NCI-H748 (cell line): ENCODE results near the gene PLG.
"Not testable (repeated sequence)": the region's sequence is repeated elsewhere in the genome, so short reads cannot be mapped to it uniquely, and the experiment has no call there.

Experiments
- DNase-seq: peaks from one replicate; lab custom pipeline; 2025; ENCODE audit not compliant: unreplicated experiment; lab: John Stamatoyannopoulos, UW

The PLG gene

GRCh38 chr6:160774399-160774798, 72.4 kb downstream of the PLG start:
- DNase-seq = no peak

GRCh38 chr6:160775792-160776580, 73.9 kb downstream of the PLG start:
- DNase-seq = no peak

GRCh38 chr6:160779095-160779494, 77.1 kb downstream of the PLG start:
- not testable (repeated sequence) for DNase-seq

- DNase-seq = not testable (repeated sequence)
Measured at GRCh38 chr6:160780656-160781055, 78.6 kb downstream of the PLG start.

- no peak for DNase-seq
Measured at GRCh38 chr6:160781298-160781697, 79.3 kb downstream of the PLG start.

GRCh38 chr6:160782228-160782627, 80.2 kb downstream of the PLG start:
- no peak for DNase-seq

- no peak for DNase-seq
Measured at GRCh38 chr6:160783741-160784140, 81.7 kb downstream of the PLG start.

GRCh38 chr6:160788126-160788525, 86.1 kb downstream of the PLG start:
- DNase-seq = not testable (repeated sequence)

- no peak for DNase-seq
Measured at GRCh38 chr6:160788806-160789205, 86.8 kb downstream of the PLG start.

GRCh38 chr6:160789263-160790027, 87.4 kb downstream of the PLG start:
- no peak for DNase-seq

GRCh38 chr6:160790028-160790792, 88.2 kb downstream of the PLG start:
- DNase-seq = no peak

GRCh38 chr6:160791459-160791858, 89.4 kb downstream of the PLG start:
- no peak for DNase-seq

- no peak for DNase-seq
Measured at GRCh38 chr6:160791981-160792418, 90.0 kb downstream of the PLG start.

GRCh38 chr6:160792708-160793107, 90.7 kb downstream of the PLG start:
- no peak for DNase-seq

GRCh38 chr6:160793652-160794051, 91.6 kb downstream of the PLG start:
- no peak for DNase-seq

- no peak for DNase-seq
Measured at GRCh38 chr6:160795721-160796120, 93.7 kb downstream of the PLG start.

GRCh38 chr6:160798625-160799024, 96.6 kb downstream of the PLG start:
- DNase-seq = no peak

- no peak for DNase-seq
Measured at GRCh38 chr6:160799801-160800506, 97.9 kb downstream of the PLG start.

- DNase-seq = no peak
Measured at GRCh38 chr6:160801418-160801817, 99.4 kb downstream of the PLG start.

- not testable (repeated sequence) for DNase-seq
Measured at GRCh38 chr6:160802049-160802448, 100.0 kb downstream of the PLG start.
